GM21381 (cell line): Measurements from ENCODE around the gene FITM2.
"Not testable (repeated sequence)": the region's sequence is repeated elsewhere in the genome, so short reads cannot be mapped to it uniquely, and the experiment has no call there.

Source experiments
- ATAC-seq: cut with Tn5 transposase; IDR thresholded peaks from one replicate; pipeline ENCODE4 v1.9.1; 2021; ENCODE audit warnings: mild to moderate bottlenecking, moderate library complexity; ENCODE audit not compliant: unreplicated experiment

Gene FITM2

GRCh38 chr20:44334709-44335108, 23.7 kb upstream of the FITM2 start:
- no peak for ATAC-seq

- ATAC-seq: no peak
These were observed 23.3 kb upstream of the FITM2 start for GRCh38 chr20:44334306-44334705.

- ATAC-seq: no peak
These were observed 20.2 kb upstream of the FITM2 start for GRCh38 chr20:44331201-44331600.

- no peak for ATAC-seq
These were observed 17.4 kb upstream of the FITM2 start for GRCh38 chr20:44328428-44328827.

GRCh38 chr20:44327748-44328147, 16.7 kb upstream of the FITM2 start:
- ATAC-seq: not testable (repeated sequence)

- ATAC-seq: no peak
These were observed 15.6 kb upstream of the FITM2 start for GRCh38 chr20:44326391-44327159.

- no peak for ATAC-seq
These were observed 13.3 kb upstream of the FITM2 start for GRCh38 chr20:44324343-44324742.

- no peak for ATAC-seq
These were observed 8.9 kb upstream of the FITM2 start for GRCh38 chr20:44319839-44320422.

GRCh38 chr20:44314870-44315269, 3.9 kb upstream of the FITM2 start:
- ATAC-seq: no peak

GRCh38 chr20:44309763-44310663, 989 bp downstream of the FITM2 start:
- ATAC-seq: no peak

GRCh38 chr20:44306927-44307326, 4.1 kb downstream of the FITM2 start:
- no peak for ATAC-seq

- no peak for ATAC-seq
These were observed 6.6 kb downstream of the FITM2 start for GRCh38 chr20:44304383-44304782.

- ATAC-seq: no peak
These were observed 8.3 kb downstream of the FITM2 start for GRCh38 chr20:44302736-44303135.

- no peak for ATAC-seq
These were observed 8.9 kb downstream of the FITM2 start for GRCh38 chr20:44302026-44302669.

- no peak for ATAC-seq
These were observed 9.7 kb downstream of the FITM2 start for GRCh38 chr20:44301285-44301684.

- ATAC-seq: not testable (repeated sequence)
These were observed 11.9 kb downstream of the FITM2 start for GRCh38 chr20:44299011-44299535.

- ATAC-seq: no peak
These were observed 13.3 kb downstream of the FITM2 start for GRCh38 chr20:44297721-44298120.

GRCh38 chr20:44296011-44296410, 15.0 kb downstream of the FITM2 start:
- ATAC-seq: no peak

- no peak for ATAC-seq
These were observed 19.2 kb downstream of the FITM2 start for GRCh38 chr20:44291754-44292153.

- ATAC-seq: no peak
These were observed 22.8 kb downstream of the FITM2 start for GRCh38 chr20:44288252-44288651.
